Measurements from ENCODE around the gene QKI.

GRCh38 chr6:163625265-163625664, 210.7 kb downstream of the QKI start:
- TF ChIP-seq CTCF (IDR thresholded peaks at IDR 0.05) (no peak), POLR2A (IDR thresholded peaks at IDR 0.05) (no peak)

Data from prostate gland (tissue), 2 donors.